Hepatocyte (in vitro differentiated cells): Measurements from ENCODE around the gene PWP2. TPM values are rescaled to one million over a fixed set of nuclear protein-coding genes. Genes with fewer than 3 reads are reported as not detected.

Source experiments
- DNase-seq: peaks from one replicate; pipeline ENCODE4 v3.0.0-alpha.2; 2016; ENCODE audit warnings: low spot score
- H2AFZ ChIP-seq: fragments of 200-600 bp; sonication (generic); 2 replicates; pipeline ENCODE4 v1.6.0; 2016; ENCODE audit warnings: antibody characterized with exemption, mild to moderate bottlenecking
- H3K27ac ChIP-seq: fragments of 200-600 bp; sonication (generic); 2 replicates; pipeline ENCODE4 v1.5.1; 2016; ENCODE audit warnings: mild to moderate bottlenecking
- H3K27me3 ChIP-seq: fragments of 200-600 bp; sonication (generic); 2 replicates; pipeline ENCODE4 v1.6.1; 2016
- H3K36me3 ChIP-seq: fragments of 200-600 bp; sonication (generic); replicated peaks from 2 replicates; pipeline ENCODE4 v1.5.1; 2016; ENCODE audit warnings: low read depth; ENCODE audit not compliant: insufficient read depth
- H3K4me1 ChIP-seq: fragments of 200-600 bp; sonication (generic); 2 replicates; pipeline ENCODE4 v1.5.1; 2016; ENCODE audit warnings: mild to moderate bottlenecking, moderate library complexity; ENCODE audit not compliant: insufficient read depth
- H3K4me2 ChIP-seq: fragments of 200-600 bp; sonication (generic); 2 replicates; pipeline ENCODE4 v1.6.0; 2016
- H3K4me3 ChIP-seq: fragments of 200-600 bp; sonication (generic); 2 replicates; pipeline ENCODE4 v1.5.1; 2016; ENCODE audit warnings: mild to moderate bottlenecking
- H3K79me2 ChIP-seq: fragments of 200-600 bp; sonication (generic); 2 replicates; pipeline ENCODE4 v1.6.0; 2017; ENCODE audit warnings: mild to moderate bottlenecking
- H3K9me2 ChIP-seq: fragments of 200-600 bp; sonication (generic); replicated peaks from 2 replicates; pipeline ENCODE4 v1.6.0; 2017; ENCODE audit warnings: mild to moderate bottlenecking; ENCODE audit not compliant: insufficient read depth
- H3K9me3 ChIP-seq: fragments of 200-600 bp; sonication (generic); 2 replicates; pipeline ENCODE4 v1.5.1; 2016; ENCODE audit warnings: low read depth, mild to moderate bottlenecking
- H4K20me1 ChIP-seq: fragments of 200-600 bp; sonication (generic); 2 replicates; pipeline ENCODE4 v1.6.0; 2016; ENCODE audit warnings: mild to moderate bottlenecking; ENCODE audit not compliant: insufficient read depth, poor library complexity, severe bottlenecking
- CTCF ChIP-seq: fragments of 200-600 bp; sonication (generic); IDR thresholded peaks from 2 replicates; pipeline ENCODE4 v1.5.1; 2016; ENCODE audit warnings: antibody characterized with exemption, mild to moderate bottlenecking; ENCODE audit not compliant: poor library complexity
- EZH2 ChIP-seq: fragments of 200-600 bp; sonication (generic); IDR thresholded peaks from 2 replicates; pipeline ENCODE4 v1.6.1; 2016; ENCODE audit warnings: antibody characterized with exemption, mild to moderate bottlenecking, borderline replicate concordance
- EZH2phosphoT487 ChIP-seq: fragments of 200-600 bp; sonication (generic); IDR thresholded peaks from one replicate; pipeline ENCODE4 v1.6.1; 2018; ENCODE audit warnings: antibody characterized with exemption, mild to moderate bottlenecking, low read depth, moderate library complexity; ENCODE audit not compliant: unreplicated experiment, severe bottlenecking
- WGBS: methylation state at CpG from one replicate; pipeline ENCODE4 v1.1.6; 2016; ENCODE audit warnings: low lambda C conversion rate; ENCODE audit errors: missing lambda C conversion rate; 5-methylcytosine and 5-hydroxymethylcytosine counted together
- polyA plus RNA-seq: library from polyadenylated mRNA; unstranded; fragments of >200 nt; fragmentation: Nextera tagmentation; extraction: Ambion mirVana; gene quantifications from 2 replicates; pipeline ENCODE4 v1.2.1, GENCODE V29; 2016
- total RNA-seq: library from RNA; depleted of rRNA; stranded (reverse); fragments of >200 nt; gene quantifications from 2 replicates; pipeline ENCODE4 v1.2.3, GENCODE V29; 2014

The PWP2 gene
- total and polyA plus RNA-seq, 2 experiments from 2014 or later, result 0.36 to 1.3 TPM

DNA sequence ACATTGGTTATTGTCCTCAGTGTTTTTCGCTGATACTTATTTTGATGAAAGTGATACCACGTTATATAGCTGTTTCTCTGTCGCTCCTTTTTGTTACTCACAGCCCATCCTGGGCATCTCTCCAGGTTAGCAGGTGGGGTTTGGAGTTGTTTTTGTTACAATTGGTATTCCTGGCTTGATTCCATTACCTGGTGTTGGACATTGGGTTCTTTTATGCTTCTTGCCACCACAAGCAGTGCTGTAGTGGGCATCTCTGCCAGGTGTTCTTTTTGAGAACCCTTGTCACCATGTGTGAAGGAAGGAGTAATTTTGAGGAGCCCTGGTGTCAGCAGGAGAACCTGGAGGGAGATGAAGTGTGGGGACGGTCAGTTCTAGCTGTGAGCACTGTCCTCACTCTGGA, 47.5 kb upstream of the PWP2 start:
- TF ChIP-seq EZH2phosphoT487 (no peak), CTCF (no peak), EZH2 (no peak)
- Histone ChIP-seq H2AFZ (no peak overlapping the region), H3K9me3 (no peaks in the 10 kb centered on the region), H3K36me3 (no peaks in the 10 kb centered on the region), H3K4me1 (no peaks in the 10 kb centered on the region), H3K4me3 (no peak overlapping the region), H3K4me2 (no peak overlapping the region), H4K20me1 (no peaks in the 10 kb centered on the region), H3K9me2 (no peaks in the 10 kb centered on the region), H3K27me3 (no peaks in the 10 kb centered on the region), H3K27ac (no peak overlapping the region), H3K79me2 (peaks cover 6% of the 10 kb centered on the region)
- DNase-seq, result no peak
- 97% methylated on average over 4 of the region's 4 CpGs for WGBS

GRCh38 chr21:44062380-44062779, 44.8 kb upstream of the PWP2 start:
- no peak for DNase-seq
- Histone ChIP-seq H3K9me2 (no peaks in the 10 kb centered on the region), H3K79me2 (peaks cover 10% of the 10 kb centered on the region), H4K20me1 (no peaks in the 10 kb centered on the region), H3K4me2 (no peak overlapping the region), H3K27ac (no peak overlapping the region), H3K4me1 (no peaks in the 10 kb centered on the region), H2AFZ (no peak overlapping the region), H3K4me3 (no peak overlapping the region), H3K36me3 (no peaks in the 10 kb centered on the region), H3K27me3 (no peaks in the 10 kb centered on the region), H3K9me3 (no peaks in the 10 kb centered on the region)
- WGBS, result 96% methylated on average over 7 of the region's 7 CpGs
- TF ChIP-seq EZH2phosphoT487 (no peak), EZH2 (no peak)

GRCh38 chr21:44063151-44063912, 43.9 kb upstream of the PWP2 start:
- WGBS, result 91% methylated on average over 19 of the region's 19 CpGs
- Histone ChIP-seq H3K4me2 (no peak overlapping the region), H3K4me1 (no peaks in the 10 kb centered on the region), H3K36me3 (no peaks in the 10 kb centered on the region), H3K79me2 (peaks cover 14% of the 10 kb centered on the region), H3K27me3 (no peaks in the 10 kb centered on the region), H3K4me3 (no peak overlapping the region), H2AFZ (no peak overlapping the region), H4K20me1 (no peaks in the 10 kb centered on the region), H3K9me3 (no peaks in the 10 kb centered on the region), H3K9me2 (no peaks in the 10 kb centered on the region), H3K27ac (no peak overlapping the region)
- TF ChIP-seq EZH2phosphoT487, result no peak
- DNase-seq, result no peak

DNA sequence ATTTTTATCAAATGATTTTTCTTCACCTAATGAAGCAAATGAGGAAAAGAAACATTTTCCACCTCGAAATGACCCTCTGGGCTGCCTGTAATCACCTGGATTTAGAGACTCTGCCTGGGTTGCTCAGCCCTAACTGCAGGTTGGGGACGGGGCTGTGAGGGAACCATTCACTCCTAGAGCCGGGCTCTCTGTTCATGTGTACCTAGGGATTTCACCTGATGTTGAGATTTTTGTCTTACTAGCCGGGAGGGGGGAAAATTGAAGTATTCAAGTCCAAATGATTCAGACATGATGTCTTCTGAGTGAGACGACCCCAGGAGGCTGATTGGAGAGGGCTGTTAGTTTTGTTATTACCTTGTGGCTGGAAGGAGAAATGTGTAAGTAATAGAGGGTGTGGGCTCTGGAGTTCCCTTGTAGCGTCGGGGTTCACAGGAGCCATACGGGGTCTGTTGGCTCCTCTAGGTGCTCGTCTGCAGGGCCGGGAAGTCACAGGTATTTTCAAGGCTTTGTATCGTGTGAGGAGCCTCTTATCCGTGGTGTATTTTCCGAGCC, 42.3 kb upstream of the PWP2 start:
- Histone ChIP-seq H3K4me3 (no peak overlapping the region), H2AFZ (no peak overlapping the region), H3K4me1 (no peaks in the 10 kb centered on the region), H3K9me3 (no peaks in the 10 kb centered on the region), H3K27ac (no peak overlapping the region), H4K20me1 (no peaks in the 10 kb centered on the region), H3K4me2 (no peak overlapping the region), H3K27me3 (no peaks in the 10 kb centered on the region), H3K36me3 (no peaks in the 10 kb centered on the region), H3K9me2 (no peaks in the 10 kb centered on the region), H3K79me2 (peaks cover 15% of the 10 kb centered on the region)
- 88% methylated on average over 13 of the region's 13 CpGs for WGBS
- no peak for DNase-seq
- no peak for TF ChIP-seq EZH2phosphoT487
- TF ChIP-seq EZH2, result no peak
- TF ChIP-seq CTCF, result no peak
